ENCODE data around the gene KRTAP13-4.

GRCh38 chr21:30448514-30448913, 18.5 kb downstream of the KRTAP13-4 start:
- TF ChIP-seq, protein P1, sequence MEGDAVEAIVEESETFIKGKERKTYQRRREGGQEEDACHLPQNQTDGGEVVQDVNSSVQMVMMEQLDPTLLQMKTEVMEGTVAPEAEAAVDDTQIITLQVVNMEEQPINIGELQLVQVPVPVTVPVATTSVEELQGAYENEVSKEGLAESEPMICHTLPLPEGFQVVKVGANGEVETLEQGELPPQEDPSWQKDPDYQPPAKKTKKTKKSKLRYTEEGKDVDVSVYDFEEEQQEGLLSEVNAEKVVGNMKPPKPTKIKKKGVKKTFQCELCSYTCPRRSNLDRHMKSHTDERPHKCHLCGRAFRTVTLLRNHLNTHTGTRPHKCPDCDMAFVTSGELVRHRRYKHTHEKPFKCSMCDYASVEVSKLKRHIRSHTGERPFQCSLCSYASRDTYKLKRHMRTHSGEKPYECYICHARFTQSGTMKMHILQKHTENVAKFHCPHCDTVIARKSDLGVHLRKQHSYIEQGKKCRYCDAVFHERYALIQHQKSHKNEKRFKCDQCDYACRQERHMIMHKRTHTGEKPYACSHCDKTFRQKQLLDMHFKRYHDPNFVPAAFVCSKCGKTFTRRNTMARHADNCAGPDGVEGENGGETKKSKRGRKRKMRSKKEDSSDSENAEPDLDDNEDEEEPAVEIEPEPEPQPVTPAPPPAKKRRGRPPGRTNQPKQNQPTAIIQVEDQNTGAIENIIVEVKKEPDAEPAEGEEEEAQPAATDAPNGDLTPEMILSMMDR (IDR thresholded peaks at IDR 0.05), result no peak
- no peak for TF ChIP-seq POLR2A (IDR thresholded peaks at IDR 0.05)

Measured in uterus (tissue), 2 donors.